Brain microvascular endothelial cell (primary cell): Measurements from ENCODE around the gene ARID4B.

Source experiments
- DNase-seq: peaks from one replicate; pipeline ENCODE4 v3.0.0-alpha.2; 2020
- H3K27ac ChIP-seq: fragments of 250-450 bp; sonication (Bioruptor Pico); 2 replicates; pipeline ENCODE4 v1.5.1; 2020; ENCODE audit warnings: mild to moderate bottlenecking, moderate library complexity
- H3K27me3 ChIP-seq: fragments of 250-450 bp; sonication (Bioruptor Pico); replicated peaks from 2 replicates; pipeline ENCODE4 v1.5.1; 2020; ENCODE audit warnings: mild to moderate bottlenecking
- H3K36me3 ChIP-seq: fragments of 250-450 bp; sonication (Bioruptor Pico); replicated peaks from 2 replicates; pipeline ENCODE4 v1.5.1; 2020; ENCODE audit warnings: mild to moderate bottlenecking
- H3K4me3 ChIP-seq: 2 replicates; pipeline ENCODE4 v1.5.1; 2011; ENCODE audit warnings: low read depth, mild to moderate bottlenecking, control low read depth, low read length, moderate library complexity
- in situ Hi-C: cut with HindIII; loops from 2 replicates; pipeline ENCODE4 v1.10.0; 2017; ENCODE audit warnings: low sequenced_read_pairs, low pct_ligation_motif_present
- TF ChIP-seq, protein P1 (sequence below): IDR thresholded peaks from 2 replicates; pipeline ENCODE4 v1.5.1; 2011; ENCODE audit warnings: low read depth, mild to moderate bottlenecking, moderate library complexity, low read length, control low read depth, inconsistent platforms; ENCODE audit errors: missing control alignments

Gene ARID4B

GRCh38 chr1:235331401-235331800 lies 3.4 kb upstream of the ARID4B start:
- TF ChIP-seq, protein P1, sequence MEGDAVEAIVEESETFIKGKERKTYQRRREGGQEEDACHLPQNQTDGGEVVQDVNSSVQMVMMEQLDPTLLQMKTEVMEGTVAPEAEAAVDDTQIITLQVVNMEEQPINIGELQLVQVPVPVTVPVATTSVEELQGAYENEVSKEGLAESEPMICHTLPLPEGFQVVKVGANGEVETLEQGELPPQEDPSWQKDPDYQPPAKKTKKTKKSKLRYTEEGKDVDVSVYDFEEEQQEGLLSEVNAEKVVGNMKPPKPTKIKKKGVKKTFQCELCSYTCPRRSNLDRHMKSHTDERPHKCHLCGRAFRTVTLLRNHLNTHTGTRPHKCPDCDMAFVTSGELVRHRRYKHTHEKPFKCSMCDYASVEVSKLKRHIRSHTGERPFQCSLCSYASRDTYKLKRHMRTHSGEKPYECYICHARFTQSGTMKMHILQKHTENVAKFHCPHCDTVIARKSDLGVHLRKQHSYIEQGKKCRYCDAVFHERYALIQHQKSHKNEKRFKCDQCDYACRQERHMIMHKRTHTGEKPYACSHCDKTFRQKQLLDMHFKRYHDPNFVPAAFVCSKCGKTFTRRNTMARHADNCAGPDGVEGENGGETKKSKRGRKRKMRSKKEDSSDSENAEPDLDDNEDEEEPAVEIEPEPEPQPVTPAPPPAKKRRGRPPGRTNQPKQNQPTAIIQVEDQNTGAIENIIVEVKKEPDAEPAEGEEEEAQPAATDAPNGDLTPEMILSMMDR, result no peak
- no peaks in the 10 kb centered on the region for H3K27me3 ChIP-seq
- DNase-seq, result no peak
- no peak overlapping the region for H3K27ac ChIP-seq
- no peak overlapping the region for H3K4me3 ChIP-seq
- in situ Hi-C loops, result no loop called here
- no peaks in the 10 kb centered on the region for H3K36me3 ChIP-seq

- no peak for DNase-seq
- TF ChIP-seq, protein P1, result no peak
- Histone ChIP-seq H3K27me3 (no peaks in the 10 kb centered on the region), H3K4me3 (no peak overlapping the region), H3K27ac (no peak overlapping the region), H3K36me3 (no peaks in the 10 kb centered on the region)
- in situ Hi-C loops, result no loop called here
These were observed 2.9 kb upstream of the ARID4B start for GRCh38 chr1:235330918-235331285.

DNA sequence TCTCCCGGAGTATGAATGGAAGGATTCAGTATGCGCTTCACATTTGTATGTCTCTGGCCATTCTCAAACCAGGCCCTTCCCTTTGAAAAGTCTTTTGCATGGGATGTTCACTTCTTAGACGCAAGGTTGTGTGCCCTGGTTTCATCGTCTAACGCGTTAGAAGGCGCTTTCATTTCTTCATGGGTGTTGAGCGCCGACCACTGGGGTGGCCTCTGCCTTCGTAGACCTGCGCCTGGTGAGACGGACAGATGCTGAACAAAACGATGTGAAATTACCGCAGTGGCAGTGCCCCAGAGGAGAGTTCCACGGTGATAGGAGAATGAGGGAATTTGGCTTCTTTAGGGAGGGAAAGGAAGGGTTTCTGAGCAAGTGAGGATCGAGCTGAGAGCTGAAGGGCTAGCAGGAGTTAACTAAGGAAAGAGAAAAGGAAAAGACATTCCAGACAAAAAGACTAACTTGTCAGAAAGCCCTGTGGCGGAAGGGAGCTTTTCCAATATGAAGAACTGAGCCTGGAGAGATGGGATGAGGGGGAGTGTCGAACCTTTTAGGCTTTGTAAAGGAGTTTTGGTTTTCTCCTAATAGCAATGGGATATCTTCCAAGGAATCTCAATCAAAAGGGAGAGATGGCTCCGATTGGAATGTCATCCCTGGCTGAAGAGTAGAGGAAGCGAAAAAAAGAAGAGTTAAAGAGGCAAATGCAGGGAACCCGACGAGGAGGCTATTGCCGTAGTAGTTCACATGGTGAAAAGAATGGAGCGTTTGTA lies 1.3 kb upstream of the ARID4B start:
- Histone ChIP-seq H3K27me3 (no peaks in the 10 kb centered on the region), H3K4me3 (peak overlapping the region; percentile 84), H3K36me3 (no peaks in the 10 kb centered on the region), H3K27ac (peak overlapping the region; percentile 96)
- TF ChIP-seq, protein P1, result no peak
- DNase-seq, result peak; percentile 51
- in situ Hi-C loops, result no loop called here

DNA sequence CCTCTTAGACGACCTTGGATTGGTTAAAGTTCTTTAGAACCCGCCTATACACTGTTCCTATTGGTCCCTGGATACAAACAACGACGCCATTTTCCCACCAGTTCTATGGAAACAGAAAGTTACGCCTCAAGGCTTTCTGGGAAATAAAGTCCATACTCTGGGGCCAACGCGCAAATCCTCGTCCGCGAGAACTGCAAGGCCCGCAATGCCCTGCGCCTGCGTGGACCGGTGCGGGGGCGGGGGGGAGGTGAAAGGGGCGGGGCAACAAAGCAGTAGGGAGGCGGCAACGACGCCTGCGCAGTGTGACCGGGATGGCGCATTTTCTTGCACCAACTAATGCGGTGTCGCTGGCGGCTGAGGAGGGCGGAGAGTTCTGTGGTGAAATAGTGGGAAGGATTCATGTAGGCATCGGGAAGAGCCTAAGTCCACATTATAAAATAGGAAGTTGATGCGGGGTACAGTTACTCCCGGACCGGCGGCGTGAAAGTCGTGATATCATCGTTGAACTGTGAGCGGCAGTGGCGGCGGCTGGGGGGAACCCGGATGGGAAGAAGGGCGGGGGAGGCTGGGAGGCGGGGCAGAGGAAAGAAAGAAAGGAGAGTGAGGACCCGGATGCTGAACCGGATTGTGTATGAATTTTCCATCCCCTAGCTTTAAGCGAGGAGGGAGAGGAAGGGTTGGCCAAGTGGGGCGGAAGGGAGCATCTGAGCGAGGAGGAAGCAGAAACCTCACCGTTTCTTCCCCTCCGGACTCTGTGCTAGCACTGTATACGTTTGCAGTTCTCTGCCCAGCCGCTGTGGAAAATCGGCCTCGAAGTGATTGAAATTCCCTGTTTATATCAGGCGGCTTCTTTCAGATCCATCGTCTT lies 526 bp upstream of the ARID4B start, which contains the start of gene GGPS1:
Gene GGPS1 (plus strand): TSS at position 300 of the 868 bp plus-strand sequence. CDS start 6,695 bp downstream, outside the sequence.
- Histone ChIP-seq H3K27ac (peak within 1 kb of the TSS; percentile 96), H3K27me3 (no peaks in the 10 kb centered on the region), H3K36me3 (no peaks in the 10 kb centered on the region), H3K4me3 (peak within 1 kb of the TSS; percentile 94)
- TF ChIP-seq, protein P1, result peak; percentile 22
- in situ Hi-C loops, result no loop called here
- DNase-seq, result peak; percentile 100

DNA sequence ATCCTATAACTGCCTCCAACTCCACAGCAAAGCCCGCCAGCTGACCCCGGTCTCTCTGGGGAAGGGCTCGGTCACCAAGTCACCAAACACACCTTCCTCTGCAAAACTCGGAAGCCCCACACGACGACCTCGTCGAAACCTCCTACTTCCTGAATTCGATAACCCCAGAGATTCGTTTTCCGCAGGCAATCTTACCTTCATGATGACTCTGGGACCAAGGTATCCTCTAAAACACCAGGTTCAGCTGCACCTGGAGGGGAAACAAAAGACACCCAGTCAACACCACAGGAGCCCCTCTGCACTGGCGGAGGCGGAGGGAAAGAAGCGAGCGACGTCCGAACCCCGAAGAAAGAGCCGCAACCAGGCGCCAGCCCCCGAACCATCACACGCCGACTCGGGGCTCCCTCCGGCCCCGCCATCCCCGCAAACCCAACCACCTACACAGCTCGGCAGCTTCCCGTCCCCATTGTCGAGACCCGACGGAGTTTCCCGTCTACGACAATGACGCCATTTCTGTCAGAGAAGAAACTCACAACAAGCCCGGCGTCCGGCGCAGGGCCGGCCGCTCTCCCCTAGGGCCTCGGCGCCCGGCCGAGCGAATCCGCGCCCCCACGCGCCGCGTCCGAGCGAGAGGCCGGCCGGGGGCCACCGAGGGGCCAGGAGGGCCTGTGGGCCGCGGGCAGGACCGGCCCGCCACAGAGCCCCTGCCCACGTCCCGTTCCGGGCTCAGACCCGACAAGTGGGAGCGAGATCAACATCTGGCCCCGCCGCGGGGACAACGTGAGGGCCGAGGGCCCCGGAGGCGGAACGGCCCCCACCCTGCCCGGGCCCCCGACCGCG lies 1.0 kb downstream of the ARID4B start:
- DNase-seq, result no peak
- in situ Hi-C loops, result no loop called here
- peak overlapping the region; percentile 93 for H3K27ac ChIP-seq
- no peaks in the 10 kb centered on the region for H3K27me3 ChIP-seq
- TF ChIP-seq, protein P1, result no peak
- peaks cover 2% of the 10 kb centered on the region for H3K36me3 ChIP-seq
- H3K4me3 ChIP-seq, result peak overlapping the region; percentile 94
